K562 (cell line): Measurements from ENCODE around the gene HNRNPM. TPM values are rescaled to one million over a fixed set of nuclear protein-coding genes. Genes with fewer than 3 reads are reported as not detected.

Experiments used
- MEF2A ChIP-seq: IDR thresholded peaks from 2 replicates; pipeline ENCODE4 v1.6.1; 2011; ENCODE audit warnings: low read depth, mild to moderate bottlenecking, low read length, moderate library complexity; ENCODE audit not compliant: control insufficient read depth
- NFYB ChIP-seq: IDR thresholded peaks from 2 replicates; pipeline ENCODE4 v1.6.1; 2011; ENCODE audit warnings: mild to moderate bottlenecking, moderate library complexity; ENCODE audit not compliant: insufficient read length; ENCODE audit errors: extremely low read depth
- REST ChIP-seq, 2 experiments: fragments of 450-650 bp; formaldehyde crosslinking in 1 of 2; IDR thresholded peaks; 2 replicates each; pipeline versions ENCODE4 v1.4.0 to v1.6.1; 2014 to 2020; ENCODE audit warnings: mild to moderate bottlenecking in 2 of 2, borderline replicate concordance in 1 of 2, low read depth in 1 of 2
- TRIM24 ChIP-seq, 2 experiments: fragments of 450-650 bp; IDR thresholded peaks; 2 replicates each; pipeline ENCODE4 v1.6.1; 2016
- polyA plus RNA-seq, 8 experiments: library from polyadenylated mRNA; depleted of rRNA in 4 of 8; stranded (reverse) in 5 of 8; unstranded in 3 of 8; fragments of >200 nt; fragmentation: Nextera tagmentation in 2 of 8; fragmentation: Illumina TruSeq in 1 of 8; extraction: Ambion mirVana in 2 of 8; extraction: Trizol in 1 of 8; gene quantifications; 2 replicates each; pipeline versions ENCODE4 v1.2.1 to v1.2.3, GENCODE V29; 2011 to 2014; ENCODE audit warnings: inconsistent platforms in 1 of 8, missing spikeins in 1 of 8
- total RNA-seq, 7 experiments: library from RNA; depleted of rRNA in 6 of 7; stranded (reverse); fragments of >200 nt in 6 of 7; fragmentation: Illumina TruSeq in 2 of 7; extraction: Trizol in 2 of 7; gene quantifications; 2 replicates each; pipeline versions ENCODE4 v1.2.1 to v1.2.3, GENCODE V29; 2011 to 2021; ENCODE audit warnings: low replicate concordance in 1 of 7

The HNRNPM gene
- total and polyA plus RNA-seq, 9 of the 15 experiments (the other 6 are each of a cell fraction or from before 2014, with no cell fraction given), result 11.1 to 340 (median 195) TPM

- TF ChIP-seq REST (IDR thresholded peaks at IDR 0.05; ENCODE audit: borderline replicate concordance) (no peak), REST (CRISPR knock-in tag; IDR thresholded peaks at IDR 0.05; ENCODE audit: low read depth) (no peak), NFYB (no peak), MEF2A (no peak), TRIM24 (IDR thresholded peaks at IDR 0.05) (no peak)
Measured at GRCh38 chr19:8457827-8458226, 13.1 kb downstream of the HNRNPM start (continued).
